ENCODE measurements around the gene CEP126. TPM values are rescaled to one million over a fixed set of nuclear protein-coding genes. Genes with fewer than 3 reads are reported as not detected.

Gene CEP126
- total and polyA plus RNA-seq, 8 donors, result 1.1 to 52.5 (median 2.2) TPM

- DNase-seq, result peak; percentile 67 to 68
Observed at GRCh38 chr11:102010776-102011494, 96.1 kb downstream of the CEP126 start.

GRCh38 chr11:102012946-102013345 is 98.1 kb downstream of the CEP126 start:
- Histone ChIP-seq H3K27ac (no peak overlapping the region), H3K27me3 (no peaks in the 10 kb centered on the region), H3K36me3 (no peaks in the 10 kb centered on the region), H3K9me3 (no peaks in the 10 kb centered on the region), H3K4me3 (no peak overlapping the region), H3K4me1 (peaks cover 0 to 10% (median 4%) of the 10 kb centered on the region in 4 donors)
- DNase-seq, result no peak
- TF ChIP-seq EP300 (IDR thresholded peaks at IDR 0.05) (no peak), CTCF (IDR thresholded peaks at IDR 0.05) (no peak), POLR2AphosphoS5 (IDR thresholded peaks at IDR 0.05) (no peak), POLR2A (IDR thresholded peaks at IDR 0.05) (no peak)
- WGBS, 5 donors, result 45 to 67% (median 59%) methylated on average over 3 of the region's 3 CpGs
- intact Hi-C loops (cut with DNase I; ENCODE audit: low total_unique reads), result no loop called here

More at GRCh38 chr11:102010776-102011494, 96.1 kb downstream of the CEP126 start:
- no peak for TF ChIP-seq EP300 (IDR thresholded peaks at IDR 0.05)
- no peak for TF ChIP-seq POLR2AphosphoS5 (IDR thresholded peaks at IDR 0.05)
- TF ChIP-seq POLR2A (IDR thresholded peaks at IDR 0.05), result no peak
- no peak for TF ChIP-seq CTCF (IDR thresholded peaks at IDR 0.05)
- Histone ChIP-seq H3K4me3 (no peak overlapping the region), H3K36me3 (no peaks in the 10 kb centered on the region), H3K27ac (peak overlapping the region in 1 of 5 donors; percentile 5), H3K4me1 (peaks cover 0 to 21% (median 4%) of the 10 kb centered on the region in 4 donors), H3K9me3 (no peaks in the 10 kb centered on the region), H3K27me3 (no peaks in the 10 kb centered on the region)
- 11 to 18% (median 12%) methylated on average over 12 of the region's 12 CpGs for WGBS, 5 donors
- intact Hi-C loops (cut with DNase I; ENCODE audit: low total_unique reads), result no loop called here

GRCh38 chr11:102014756-102015155 is 99.9 kb downstream of the CEP126 start:
- intact Hi-C loops (cut with DNase I; ENCODE audit: low total_unique reads), result no loop called here
- WGBS, 5 donors, result 79 to 86% (median 84%) methylated on average over 5 of the region's 5 CpGs
- DNase-seq, result no peak
- Histone ChIP-seq H3K4me1 (peaks cover 0 to 10% (median 4%) of the 10 kb centered on the region in 4 donors), H3K4me3 (no peak overlapping the region), H3K9me3 (no peaks in the 10 kb centered on the region), H3K27ac (no peak overlapping the region), H3K27me3 (no peaks in the 10 kb centered on the region), H3K36me3 (no peaks in the 10 kb centered on the region)
- TF ChIP-seq POLR2A (IDR thresholded peaks at IDR 0.05) (no peak), POLR2AphosphoS5 (IDR thresholded peaks at IDR 0.05) (no peak), CTCF (IDR thresholded peaks at IDR 0.05) (no peak), EP300 (IDR thresholded peaks at IDR 0.05) (no peak)

GRCh38 chr11:102017026-102017425 is 102.2 kb downstream of the CEP126 start:
- peak in 1 of 2 donors; percentile 44 for DNase-seq
- WGBS, 5 donors, result 69 to 79% (median 78%) methylated on average over 3 of the region's 3 CpGs
- TF ChIP-seq POLR2AphosphoS5 (IDR thresholded peaks at IDR 0.05) (no peak), POLR2A (IDR thresholded peaks at IDR 0.05) (no peak), EP300 (IDR thresholded peaks at IDR 0.05) (no peak), CTCF (IDR thresholded peaks at IDR 0.05) (no peak)
- no peaks in the 10 kb centered on the region for H3K36me3 ChIP-seq
- H3K27ac ChIP-seq, result no peak overlapping the region
- no peak overlapping the region for H3K4me3 ChIP-seq
- no peaks in the 10 kb centered on the region for H3K9me3 ChIP-seq
- H3K4me1 ChIP-seq, result no peaks in the 10 kb centered on the region
- intact Hi-C loops (cut with DNase I; ENCODE audit: low total_unique reads), result no loop called here
- H3K27me3 ChIP-seq, result no peaks in the 10 kb centered on the region

Data from stomach (tissue), 9 donors.